KG1 (cell line): Measurements from ENCODE around the gene FOXN3.

Experiments
- DNase-seq: peaks from one replicate; lab custom pipeline; 2025; lab: John Stamatoyannopoulos, UW

Gene FOXN3

DNA sequence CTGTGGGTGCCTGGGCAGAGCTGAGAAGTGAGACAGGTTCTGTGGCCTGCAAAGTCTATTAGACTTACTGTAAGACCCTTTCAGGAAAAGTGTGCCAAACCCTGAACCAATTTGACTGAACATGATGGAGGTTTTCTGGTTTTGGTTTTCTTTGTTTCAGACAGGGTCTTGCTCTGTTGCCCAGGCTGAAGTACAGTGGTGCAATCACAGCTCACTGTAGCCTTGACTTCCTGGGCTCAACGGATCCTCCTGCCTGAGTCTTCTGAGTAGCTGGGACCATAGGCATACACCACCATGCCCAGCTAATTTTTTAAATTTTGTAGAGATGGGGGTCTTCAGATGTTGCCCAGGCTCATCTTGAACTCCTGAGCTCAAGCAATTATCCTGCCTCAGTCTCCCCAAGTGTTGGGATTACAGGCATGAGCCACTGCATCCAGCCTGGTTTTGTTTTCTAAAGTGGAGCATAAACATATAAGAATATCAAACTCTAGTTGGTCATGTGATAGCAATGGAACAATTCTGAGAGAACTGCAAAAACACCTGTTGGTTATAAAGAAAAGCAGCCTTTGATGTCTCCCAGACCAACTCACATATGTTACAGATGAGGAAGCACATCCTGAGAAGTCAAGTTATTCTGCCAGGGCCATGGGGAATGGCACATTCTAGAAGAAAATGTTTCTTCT lies 166.9 kb downstream of the FOXN3 start:
- no peak for DNase-seq

DNA sequence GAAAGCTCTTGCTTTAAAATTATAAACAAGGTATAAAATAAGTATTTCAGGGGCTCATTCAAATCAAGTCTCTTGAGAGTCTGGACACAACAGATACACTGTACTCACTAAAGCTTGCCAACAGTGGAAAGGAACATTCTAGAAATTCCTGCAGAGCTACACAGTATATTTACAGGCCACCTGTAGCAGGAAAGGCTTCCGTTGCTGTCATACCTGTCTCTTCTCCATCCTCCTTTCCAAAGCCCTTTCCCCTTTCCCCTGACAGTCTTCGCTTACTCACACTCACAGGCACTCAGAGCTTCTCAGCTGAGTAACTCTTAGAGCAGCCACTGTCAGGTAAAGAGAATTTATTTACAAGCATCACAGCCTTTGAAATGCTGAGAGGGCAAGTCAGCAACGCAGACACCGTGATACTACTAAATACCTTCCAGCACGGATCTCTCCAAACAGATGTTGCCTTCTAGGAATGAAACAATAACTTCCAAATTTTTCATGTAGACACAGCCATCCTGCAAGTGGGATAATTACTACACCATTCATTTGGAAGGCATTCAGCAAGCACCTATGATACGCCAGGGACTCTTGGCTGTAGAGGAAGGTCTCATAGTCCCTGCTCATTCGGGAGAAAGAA lies 167.9 kb downstream of the FOXN3 start:
- no peak for DNase-seq

DNA sequence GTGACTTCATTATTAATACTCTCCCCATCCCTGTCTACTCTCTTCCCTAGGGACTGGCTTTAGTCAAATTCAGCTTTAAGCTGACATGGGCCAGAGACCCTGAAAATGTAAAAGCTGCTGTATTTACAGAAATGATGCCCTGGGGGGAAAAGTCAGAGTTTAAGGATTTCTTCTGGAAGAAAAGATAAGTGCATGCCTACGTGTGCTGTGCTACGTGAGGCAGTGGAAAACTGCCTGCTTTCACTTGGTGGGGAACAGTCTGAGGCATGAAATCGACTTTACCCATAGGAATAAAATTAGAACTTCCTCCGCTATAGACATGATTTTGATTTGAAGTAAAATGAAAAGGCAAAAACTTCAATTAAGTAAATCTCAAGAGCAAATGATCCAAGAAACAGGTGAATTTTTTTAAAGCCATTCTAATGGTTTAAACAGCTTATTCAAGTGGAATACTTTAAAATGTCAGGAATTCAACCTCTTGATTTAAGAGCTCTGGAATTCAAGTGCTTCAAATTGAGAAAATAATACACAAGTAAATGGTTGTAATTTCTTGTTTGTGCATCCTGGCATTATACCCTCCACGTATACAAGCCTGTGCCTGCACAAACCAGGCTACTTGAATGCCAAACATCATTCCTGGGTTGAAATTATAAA lies 168.5 kb downstream of the FOXN3 start:
- no peak for DNase-seq

DNA sequence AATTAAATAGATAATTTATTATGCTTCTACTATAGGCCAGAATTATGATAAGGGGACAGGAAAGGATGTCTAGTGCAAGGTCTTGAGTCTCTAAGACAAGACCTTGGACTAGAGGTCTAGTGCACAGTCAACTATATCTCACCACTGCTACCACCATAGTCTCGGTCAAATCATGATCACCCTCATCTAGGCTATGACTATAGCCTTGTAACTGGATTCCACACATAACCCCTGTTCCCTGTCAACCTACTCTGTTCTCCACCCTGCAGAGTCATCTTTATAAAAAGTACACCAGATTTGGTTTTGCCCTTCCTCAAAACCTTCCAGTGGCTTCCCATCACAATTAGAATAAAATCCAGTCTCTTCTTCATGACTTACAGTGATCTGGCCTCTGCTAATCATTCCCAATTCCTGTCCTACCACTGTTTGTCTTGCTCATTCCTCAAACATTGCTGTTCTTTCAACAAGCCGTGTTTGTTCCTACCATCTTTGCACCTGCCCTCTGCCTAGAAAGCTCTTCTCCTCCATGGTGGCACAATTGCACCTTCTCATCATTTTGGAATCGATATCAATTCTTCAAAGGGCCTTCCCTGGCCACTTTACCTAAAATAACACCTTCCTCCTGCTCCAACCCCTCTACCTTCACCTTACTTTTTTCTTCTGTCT lies 169.4 kb downstream of the FOXN3 start:
- no peak for DNase-seq

DNA sequence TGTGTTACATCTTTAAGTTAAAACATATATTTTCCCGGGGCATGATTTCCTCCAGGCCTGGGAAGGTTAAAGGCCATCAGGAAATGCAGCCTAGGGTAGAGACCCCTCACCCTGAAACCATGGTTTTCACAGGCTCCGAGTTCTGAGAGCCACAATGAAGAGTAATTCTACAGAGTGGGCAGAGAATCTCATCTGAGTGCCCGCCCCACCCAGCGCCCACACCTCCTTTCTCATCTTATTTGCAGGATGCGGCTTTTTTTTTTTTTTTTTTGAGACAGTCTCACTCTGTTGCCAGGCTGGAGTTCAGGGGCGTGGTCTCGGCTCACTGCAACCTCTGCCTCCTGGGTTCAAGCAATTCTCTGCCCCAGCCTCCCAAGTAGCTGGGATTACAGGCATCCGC lies 170.7 kb downstream of the FOXN3 start:
- no peak for DNase-seq

DNA sequence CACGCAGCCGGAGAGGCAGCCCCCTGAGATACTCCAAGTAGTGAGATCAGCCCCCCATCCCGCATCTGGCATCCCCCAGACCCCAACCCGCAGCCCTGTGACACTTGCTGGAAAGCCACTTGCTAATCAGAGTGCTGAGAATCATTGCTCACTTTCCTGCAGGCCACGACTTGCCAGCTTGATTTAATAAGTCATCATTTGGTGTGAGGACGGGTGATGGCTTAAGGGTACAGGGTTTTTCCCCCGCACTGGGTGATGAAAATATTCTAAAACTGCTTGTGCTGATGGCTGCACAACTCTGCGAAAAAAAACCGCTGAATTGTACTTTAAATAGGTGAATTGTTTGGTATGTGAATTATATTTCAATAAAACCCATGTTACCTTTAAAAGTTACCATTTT lies 171.2 kb downstream of the FOXN3 start:
- DNase-seq = no peak

DNA sequence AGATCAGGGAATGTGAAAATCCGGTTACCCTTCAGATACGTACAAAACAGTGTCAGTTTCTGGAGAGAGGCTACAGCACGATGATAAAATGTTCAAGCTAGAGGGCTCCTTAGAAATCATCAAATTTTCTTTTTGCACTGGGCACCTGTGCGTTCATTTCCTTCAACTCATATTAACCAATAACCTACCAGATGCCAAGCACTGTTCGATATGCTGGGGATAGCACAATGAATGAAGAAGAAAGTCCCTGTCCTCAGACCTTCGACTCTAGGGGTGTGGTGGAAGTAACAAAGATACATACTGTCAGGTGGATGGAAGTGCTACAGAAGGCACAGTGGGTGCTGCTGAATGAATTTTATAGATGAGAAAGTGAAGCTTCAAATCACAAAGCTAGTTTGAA lies 172.3 kb downstream of the FOXN3 start:
- DNase-seq = no peak

DNA sequence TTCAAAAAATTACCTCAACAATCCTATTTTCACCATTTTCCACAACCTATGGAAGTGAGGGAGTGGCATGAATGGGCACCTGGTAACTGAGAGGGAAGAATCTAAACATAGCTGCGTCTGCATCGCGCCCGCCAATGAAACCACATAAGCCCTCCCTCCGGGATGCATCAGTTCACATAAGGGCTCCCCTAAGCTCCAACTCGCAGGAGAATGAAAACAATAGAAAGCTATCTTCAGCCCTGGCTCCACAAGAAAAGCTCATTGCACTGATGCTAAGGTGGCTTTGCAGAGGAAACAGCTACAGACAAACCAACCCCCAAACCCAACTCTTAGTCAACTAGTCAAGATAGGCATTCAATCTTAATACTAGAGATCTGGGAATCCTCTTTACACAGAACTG lies 173.3 kb downstream of the FOXN3 start:
- DNase-seq = no peak

DNA sequence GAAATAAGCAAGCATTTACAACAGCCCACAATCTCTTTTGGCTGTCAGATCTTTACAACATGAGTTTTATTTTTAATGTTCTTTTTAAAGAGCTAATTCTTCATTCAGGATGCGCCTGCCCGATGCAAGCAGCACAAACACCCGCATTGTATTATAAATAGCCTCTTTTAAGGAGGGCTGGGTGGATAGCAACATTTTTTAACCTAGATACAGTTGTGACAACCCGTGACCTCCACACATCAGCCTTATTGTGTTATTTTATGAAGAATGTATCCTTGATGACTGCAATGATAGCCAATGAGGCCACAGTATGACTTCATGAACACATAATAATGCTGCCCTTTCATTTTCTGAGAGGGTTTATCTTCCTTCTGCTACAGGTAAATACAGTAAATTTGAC lies 173.7 kb downstream of the FOXN3 start:
- no peak for DNase-seq

DNA sequence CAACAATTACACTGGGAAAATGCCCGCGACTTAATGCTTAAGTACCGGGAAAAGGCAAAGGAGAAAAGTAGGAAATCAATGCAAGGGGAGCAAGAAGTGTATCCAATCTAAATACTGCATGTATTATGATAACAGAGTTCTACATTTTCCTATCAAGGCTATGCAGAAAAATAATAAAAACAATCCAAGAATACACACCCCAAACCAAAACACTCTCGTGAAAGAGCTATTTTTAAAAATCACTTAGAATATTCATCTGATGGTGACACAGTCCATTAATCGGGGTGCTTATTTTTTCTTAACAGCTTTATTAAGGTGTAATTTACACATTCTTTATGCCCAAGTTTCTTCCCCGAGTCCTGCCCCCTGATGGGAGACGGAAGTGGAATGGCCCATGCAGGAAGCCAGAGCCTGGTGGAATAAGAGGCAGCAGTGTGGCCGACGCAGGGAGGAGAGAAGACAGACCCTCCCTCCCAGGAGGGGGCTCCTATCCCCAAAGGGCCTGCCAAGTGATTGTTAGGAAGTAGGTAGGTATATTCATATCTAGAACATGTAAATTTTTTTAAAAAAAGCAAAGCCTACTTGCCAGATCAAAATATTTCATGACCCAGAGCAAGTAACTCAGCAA lies 174.3 kb downstream of the FOXN3 start:
- no peak for DNase-seq

DNA sequence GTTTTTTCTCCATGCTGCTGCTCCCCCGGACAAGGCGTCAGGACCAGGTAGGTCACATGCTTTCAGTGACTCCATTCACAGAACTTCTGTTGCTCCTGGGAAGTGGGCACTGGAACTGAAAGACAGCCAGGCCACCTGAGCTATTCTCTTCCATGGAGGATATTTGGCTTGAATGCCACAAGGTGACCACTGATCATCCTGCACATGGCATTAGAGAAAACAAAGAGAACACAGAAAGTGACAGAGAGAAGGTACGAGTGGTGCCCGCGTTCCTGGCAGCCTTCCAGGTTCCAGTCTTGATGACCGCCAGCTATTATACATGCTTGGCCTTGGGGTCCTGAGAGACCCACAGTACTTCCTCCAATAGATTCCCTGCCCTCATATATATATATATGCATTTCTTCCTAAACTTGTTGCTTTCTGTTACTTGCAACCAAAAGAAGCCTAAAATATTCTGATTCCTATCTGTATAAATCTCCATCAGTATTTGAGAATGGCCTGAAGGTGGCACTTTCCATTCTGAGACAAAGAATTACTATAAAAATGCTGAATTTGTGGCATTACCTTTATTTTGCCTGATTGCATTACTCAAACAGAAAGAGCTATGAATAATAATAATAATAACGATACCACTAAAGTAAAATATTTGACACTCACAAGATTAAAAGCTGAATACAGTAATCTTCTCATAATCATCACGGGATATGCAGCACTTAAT lies 174.9 kb downstream of the FOXN3 start:
- DNase-seq = no peak

DNA sequence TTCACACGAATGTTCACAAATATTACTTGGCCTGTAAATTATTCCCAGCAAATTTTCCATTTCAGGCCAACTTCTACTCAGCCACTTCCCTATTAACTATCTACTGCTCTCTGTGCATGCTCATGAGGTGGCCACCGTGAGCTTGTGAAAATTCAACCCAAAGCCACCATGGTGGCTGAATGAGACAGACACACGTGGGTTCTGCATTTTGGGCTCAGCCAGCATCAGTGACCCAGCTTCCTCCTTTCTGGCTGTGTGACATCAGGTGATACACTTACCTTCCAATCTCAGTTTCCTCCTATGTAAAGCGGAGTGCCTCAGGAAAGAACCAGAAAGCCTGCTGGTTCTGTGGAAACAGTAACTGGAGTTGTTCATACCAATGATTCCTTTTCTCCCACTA lies 175.8 kb downstream of the FOXN3 start:
- DNase-seq = no peak

DNA sequence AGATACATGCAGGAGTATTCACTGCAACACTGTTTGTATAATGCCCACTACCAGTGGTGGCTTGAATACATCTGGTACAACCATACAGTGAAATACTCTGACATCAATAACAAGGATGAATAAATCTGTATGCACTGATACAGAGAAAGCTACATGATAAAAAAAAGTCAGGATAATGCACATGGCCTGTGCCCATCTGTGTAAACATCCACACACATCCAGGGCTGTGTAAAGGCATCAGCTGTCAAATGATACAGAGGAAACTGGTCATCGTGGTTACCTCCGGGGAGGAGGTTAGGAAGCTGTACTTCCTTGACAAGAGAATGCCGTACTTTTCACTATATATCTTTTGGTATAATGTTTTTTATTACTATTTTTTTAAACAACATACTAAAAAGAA lies 176.6 kb downstream of the FOXN3 start:
- DNase-seq = no peak

DNA sequence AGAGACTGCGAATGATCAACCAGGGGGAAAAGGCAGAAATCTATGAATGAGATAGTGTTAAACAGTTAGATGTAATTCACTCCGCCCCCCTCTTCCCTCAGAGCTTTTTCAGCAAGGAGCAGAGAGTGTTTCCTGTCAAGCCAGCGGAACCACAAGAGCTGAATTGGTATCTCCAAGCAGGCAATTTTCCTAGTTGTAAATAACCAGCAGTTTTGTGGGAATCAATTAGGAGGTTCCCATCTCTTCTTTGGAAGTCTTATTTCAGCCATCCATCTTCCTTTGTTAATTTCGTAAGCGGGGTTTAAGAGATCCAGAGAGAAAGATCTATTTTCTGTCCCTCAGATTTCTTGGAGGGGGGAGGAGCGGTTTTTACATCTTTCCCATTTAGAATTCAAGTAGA lies 178.0 kb downstream of the FOXN3 start:
- no peak for DNase-seq

DNA sequence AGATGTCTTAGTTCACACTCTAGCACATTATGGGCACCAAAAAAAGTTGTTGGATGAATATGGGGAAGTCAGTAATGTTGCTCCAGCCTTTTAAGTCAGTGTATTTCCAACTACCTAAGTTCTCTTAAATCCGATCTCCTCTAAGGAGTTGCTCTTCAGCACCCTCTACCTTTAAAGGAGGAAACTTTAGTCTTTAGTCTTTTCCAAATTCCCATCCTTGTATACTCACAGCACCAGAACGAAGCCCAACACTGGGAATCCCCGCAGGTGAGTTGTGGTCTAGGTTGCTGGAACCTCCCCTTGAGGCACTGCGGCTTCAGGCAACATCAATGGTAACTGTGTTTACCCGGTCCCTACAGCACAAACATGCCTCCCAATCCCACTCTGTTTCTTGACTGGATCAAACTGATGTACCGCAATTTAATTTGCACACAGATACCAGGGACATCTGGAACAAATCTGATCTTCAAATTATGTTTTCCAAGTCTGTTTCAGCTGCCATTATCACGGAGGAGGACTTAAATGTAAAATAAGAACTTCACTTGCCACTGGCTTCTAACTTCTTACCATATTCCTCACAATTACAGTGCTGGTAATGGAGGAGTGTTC lies 179.0 kb downstream of the FOXN3 start:
- no peak for DNase-seq

DNA sequence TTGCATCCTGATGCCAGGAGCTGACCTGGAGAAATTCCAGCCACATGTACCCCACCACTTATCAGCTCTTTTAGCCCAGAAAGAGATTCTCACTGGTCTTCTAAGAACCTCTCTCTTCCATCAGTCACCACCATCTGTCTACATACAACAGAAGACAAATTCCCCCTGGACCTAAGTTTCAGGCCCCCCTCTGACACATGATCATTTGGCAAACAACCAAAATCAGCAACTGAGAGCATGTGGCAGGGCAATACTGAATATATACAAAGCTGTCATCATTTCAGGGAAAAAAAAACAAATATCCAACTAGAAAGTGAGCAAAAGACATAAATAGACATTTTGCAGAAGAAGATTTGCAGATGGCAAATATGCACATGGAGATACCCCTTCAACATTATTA lies 180.2 kb downstream of the FOXN3 start:
- no peak for DNase-seq

DNA sequence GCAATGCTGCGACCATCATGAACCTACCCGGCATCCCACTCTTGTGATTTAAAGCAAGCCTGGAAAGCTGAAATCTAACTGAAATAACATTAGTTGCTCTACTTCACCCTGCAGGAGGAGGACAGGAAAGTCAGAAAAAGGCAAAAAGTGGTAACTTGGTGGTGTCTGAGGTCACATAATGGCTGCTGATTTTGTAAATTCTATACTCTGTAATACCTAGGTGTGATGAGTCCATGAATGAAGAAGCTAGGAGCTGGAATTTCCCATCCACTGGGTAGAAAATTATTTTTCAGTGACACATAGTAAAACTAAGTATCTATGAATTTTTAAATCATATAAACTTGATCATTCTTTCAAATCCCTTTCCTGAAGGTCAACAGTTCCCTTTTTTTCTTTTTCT lies 183.8 kb downstream of the FOXN3 start:
- no peak for DNase-seq

DNA sequence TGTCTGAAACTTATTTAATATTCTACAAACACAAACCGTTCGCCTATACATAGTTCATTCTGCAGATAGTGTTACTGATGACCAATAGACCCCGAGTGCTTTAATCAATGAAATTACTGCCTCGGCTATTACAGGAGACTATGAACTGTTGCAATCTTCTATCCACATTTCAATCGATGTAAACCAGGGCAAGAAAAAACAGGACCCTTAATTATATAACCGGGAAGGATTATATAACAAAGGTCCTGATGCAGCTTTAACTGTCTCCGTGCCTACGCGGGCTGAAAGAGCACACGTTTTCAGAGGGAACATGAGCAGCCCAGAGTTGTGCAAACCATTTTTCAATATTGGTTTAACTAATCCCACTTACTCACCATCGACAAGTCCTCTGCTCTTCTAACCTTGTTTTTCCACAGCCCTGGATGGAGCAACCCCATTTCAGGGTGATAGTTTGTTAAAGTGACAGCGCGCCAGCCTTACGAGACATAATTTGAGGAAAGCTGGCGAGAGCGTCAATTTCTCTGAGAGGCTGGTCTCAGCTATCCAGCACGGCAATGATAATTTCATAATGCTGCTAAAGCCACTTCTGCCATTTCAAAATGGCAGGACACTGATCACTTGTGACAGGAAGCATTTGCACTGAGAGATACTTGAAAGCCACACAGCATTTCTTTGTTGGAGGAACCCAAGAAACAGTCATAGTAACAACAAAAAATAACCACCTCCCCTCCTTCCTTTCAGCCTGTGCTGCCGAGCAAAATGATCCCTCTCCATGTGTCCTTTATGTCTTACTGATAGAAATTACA lies 184.6 kb downstream of the FOXN3 start:
- DNase-seq = no peak

DNA sequence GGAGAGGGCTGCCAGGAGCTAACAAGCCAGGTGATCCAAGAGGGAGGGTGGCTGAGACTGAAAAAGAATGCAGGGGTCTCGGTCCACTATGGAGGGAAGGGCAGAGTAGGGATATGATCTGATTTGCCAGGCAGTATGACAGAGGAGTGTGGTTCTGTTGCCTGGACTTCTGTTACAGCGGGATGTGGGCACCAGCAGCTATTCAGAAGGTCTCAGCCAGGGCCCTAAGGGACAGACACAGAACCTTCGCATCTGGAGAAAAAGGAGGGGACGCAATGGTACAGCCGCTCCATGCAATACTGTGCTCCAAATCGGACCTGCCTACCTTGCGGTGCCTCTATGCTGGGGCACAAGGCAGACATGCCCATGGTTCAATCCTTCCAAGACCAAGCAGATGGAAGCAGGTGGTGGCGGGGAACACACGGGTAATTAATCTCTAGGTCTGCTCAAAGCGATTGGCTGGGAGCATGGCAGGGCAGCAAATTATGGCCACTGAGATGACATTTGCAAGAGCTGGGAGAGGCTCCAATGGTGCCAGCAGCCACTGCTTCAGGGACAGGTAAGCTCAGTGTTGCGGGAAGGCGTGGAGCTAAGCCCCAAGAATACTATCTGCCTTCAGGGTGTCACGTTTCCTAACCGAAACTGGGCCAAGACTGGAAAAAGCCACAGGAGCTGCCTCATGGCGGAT lies 185.5 kb downstream of the FOXN3 start:
- DNase-seq = no peak
